Endothelial cell of umbilical vein (primary cell): ENCODE measurements around the gene TENT5C. TPM values are rescaled to one million over a fixed set of nuclear protein-coding genes. Genes with fewer than 3 reads are reported as not detected.

Experiments used
- BruUV-seq: library from RNA; stranded (reverse); fragments of 400-500 nt; replicated peaks from 2 replicates; lab custom pipeline; 2021; lab: Mats Ljungman, UMichigan
- CTCF ChIA-PET: fragments of 300-600, 350-600 bp; sonication (Branson Sonifier 250); formaldehyde crosslinking; loops from one replicate; lab custom pipeline; 2021; ENCODE audit warnings: antibody characterized with exemption, inconsistent platforms; lab: Charles Lee
- POLR2A ChIA-PET: fragments of 300-600, 350-600 bp; sonication (Branson Sonifier 250); formaldehyde crosslinking; loops from one replicate; lab custom pipeline; 2021; ENCODE audit warnings: antibody characterized with exemption, inconsistent platforms; lab: Charles Lee
- DNase-seq: peaks from one replicate; pipeline ENCODE4 v3.0.0-alpha.2; 2011; ENCODE audit warnings: low read depth, low spot score
- FAIRE-seq: peaks from 2 replicates; lab custom pipeline; 2011; peaks lifted over from hg19 to GRCh38; lab: Jason Lieb, UNC
- H2AFZ ChIP-seq: 2 replicates; pipeline ENCODE4 v1.6.0; 2012; ENCODE audit warnings: low read depth, low read length, control low read depth, inconsistent platforms
- H3K27ac ChIP-seq: 2 replicates; pipeline ENCODE4 v1.5.1; 2011; ENCODE audit warnings: low read depth, mild to moderate bottlenecking, control low read depth, low read length, moderate library complexity; ENCODE audit not compliant: insufficient read depth
- H3K27me3 ChIP-seq, 2 experiments: 2 replicates each; pipeline versions ENCODE4 v1.6.0 to v1.6.1; 2011; ENCODE audit warnings: low read length in 2 of 2, mixed read lengths in 1 of 2; ENCODE audit not compliant: control insufficient read depth in 2 of 2, insufficient read depth in 2 of 2
- H3K36me3 ChIP-seq, 2 experiments: 2 replicates in 1 of 2; 3 replicates in 1 of 2; pipeline ENCODE4 v1.5.1; 2011; ENCODE audit warnings: low read length in 2 of 2, mild to moderate bottlenecking in 1 of 2, moderate library complexity in 1 of 2; ENCODE audit not compliant: control insufficient read depth in 2 of 2, insufficient read depth in 2 of 2; ENCODE audit errors: extremely low read depth in 1 of 2
- H3K4me1 ChIP-seq: 3 replicates; pipeline ENCODE4 v1.5.1; 2011; ENCODE audit warnings: mild to moderate bottlenecking, low read length; ENCODE audit not compliant: control insufficient read depth, insufficient read depth; ENCODE audit errors: extremely low read depth
- H3K4me2 ChIP-seq: 2 replicates; pipeline ENCODE4 v1.6.1; 2011; ENCODE audit warnings: low read length, control low read depth, mixed read lengths; ENCODE audit not compliant: insufficient read depth
- H3K4me3 ChIP-seq, 3 experiments: fragments of 200-600 bp in 1 of 3; sonication (generic), shearing (Covaris generic) in 1 of 3; replicated peaks in 1 of 3; 2 replicates each; pipeline ENCODE4 v1.5.1; 2011 to 2016; ENCODE audit warnings: control low read depth in 3 of 3, low read length in 3 of 3, mild to moderate bottlenecking in 2 of 3, inconsistent platforms in 1 of 3, low read depth in 1 of 3, moderate library complexity in 1 of 3; ENCODE audit not compliant: insufficient read depth in 1 of 3
- H3K79me2 ChIP-seq: 2 replicates; pipeline ENCODE4 v1.6.0; 2012; ENCODE audit warnings: low read length, inconsistent platforms; ENCODE audit not compliant: control insufficient read depth, insufficient read depth
- H3K9ac ChIP-seq: replicated peaks from 2 replicates; pipeline ENCODE3; 2011; ENCODE audit warnings: low read length, control low read depth; ENCODE audit not compliant: insufficient read depth; ENCODE audit errors: extremely low read depth
- H3K9me1 ChIP-seq: replicated peaks from 3 replicates; pipeline ENCODE4 v1.6.0; 2011; ENCODE audit warnings: mild to moderate bottlenecking, low read length; ENCODE audit not compliant: control insufficient read depth, insufficient read depth; ENCODE audit errors: extremely low read depth
- H3K9me3 ChIP-seq: replicated peaks from 2 replicates; pipeline ENCODE4 v1.5.1; 2012; ENCODE audit warnings: low read length, inconsistent platforms; ENCODE audit not compliant: control insufficient read depth, insufficient read depth
- H4K20me1 ChIP-seq: replicated peaks from 2 replicates; pipeline ENCODE3; 2011; ENCODE audit warnings: mild to moderate bottlenecking, low read length; ENCODE audit not compliant: control insufficient read depth, insufficient read depth; ENCODE audit errors: extremely low read depth
- CTCF ChIP-seq, 2 donors: IDR thresholded peaks; 1 replicate in 1 of 2; 2 replicates in 1 of 2; pipeline ENCODE4 v1.5.1; 2011; ENCODE audit warnings: low read length in 2 of 2, mild to moderate bottlenecking in 2 of 2, moderate library complexity in 2 of 2, control low read depth in 1 of 2, inconsistent platforms in 1 of 2, low read depth in 1 of 2; ENCODE audit not compliant: insufficient read depth in 1 of 2; ENCODE audit errors: extremely low read depth in 1 of 2
- EZH2 ChIP-seq: IDR thresholded peaks from 2 replicates; pipeline ENCODE4 v1.6.1; 2012; ENCODE audit warnings: borderline replicate concordance, low read depth, mild to moderate bottlenecking, moderate library complexity, low read length, inconsistent platforms; ENCODE audit not compliant: severe bottlenecking
- FOS ChIP-seq: IDR thresholded peaks from 2 replicates; pipeline ENCODE4 v1.6.1; 2011; ENCODE audit warnings: mild to moderate bottlenecking, low read length, moderate library complexity, borderline replicate concordance; ENCODE audit not compliant: insufficient read depth
- GATA2 ChIP-seq: IDR thresholded peaks from 2 replicates; pipeline ENCODE4 v1.7.0; 2011; ENCODE audit warnings: low read depth, mild to moderate bottlenecking, moderate library complexity, mixed read lengths, low read length; ENCODE audit not compliant: insufficient read length, insufficient read depth
- JUN ChIP-seq: IDR thresholded peaks from 2 replicates; pipeline ENCODE4 v1.6.1; 2011; ENCODE audit warnings: borderline replicate concordance, low read depth; ENCODE audit not compliant: insufficient read length, insufficient read depth
- MAX ChIP-seq: IDR thresholded peaks from 2 replicates; pipeline ENCODE4 v1.6.1; 2011; ENCODE audit not compliant: insufficient read depth, insufficient read length
- MYC ChIP-seq: IDR thresholded peaks from one replicate; pipeline ENCODE4 v1.6.1; 2011; ENCODE audit warnings: mild to moderate bottlenecking, low read depth, low read length
- POLR2A ChIP-seq: IDR thresholded peaks from 2 replicates; pipeline ENCODE4 v1.6.1; 2012; ENCODE audit warnings: low read depth, mild to moderate bottlenecking, control low read depth, low read length
- POLR2AphosphoS5 ChIP-seq: IDR thresholded peaks from 2 replicates; pipeline ENCODE4 v1.6.1; 2012; ENCODE audit warnings: low read depth, mild to moderate bottlenecking, control low read depth, low read length, moderate library complexity; ENCODE audit not compliant: insufficient read depth
- dilution Hi-C: fragments of 300-500 bp; cut with MboI; formaldehyde crosslinking; loops from one replicate; pipeline ENCODE4 v1.15.0; 2019; ENCODE audit warnings: low sequenced_read_pairs; ENCODE audit not compliant: extremely low pct_ligation_motif_present
- intact Hi-C: fragments of 100-400 bp; cut with micrococcal nuclease; formaldehyde crosslinking; loops from one replicate; pipeline ENCODE4 v1.10.0; 2022
- polyA plus RNA-seq, 4 experiments: library from polyadenylated mRNA; depleted of rRNA in 3 of 4; stranded (reverse) in 3 of 4; unstranded in 1 of 4; fragments of >200 nt; gene quantifications; 2 replicates each; pipeline versions ENCODE4 v1.2.1 to v1.2.3, GENCODE V29; 2011 to 2012; ENCODE audit warnings: missing spikeins in 1 of 4
- total RNA-seq: library from RNA; stranded (reverse); gene quantifications from 2 replicates; pipeline ENCODE4 v1.2.3, GENCODE V29; 2021

The TENT5C gene
- total and polyA plus RNA-seq, 2 donors (not counting 3 experiments of a cell fraction or from before 2014, with no cell fraction given), result 0.06 to 0.22 TPM

GRCh38 chr1:117665556-117666270 is 59.9 kb downstream of the TENT5C start:
- DNase-seq, result no peak
- H4K20me1 ChIP-seq, result no peaks in the 10 kb centered on the region
- H3K79me2 ChIP-seq, result no peaks in the 10 kb centered on the region
- H3K27ac ChIP-seq, result no peak overlapping the region
- H3K9me1 ChIP-seq, result no peaks in the 10 kb centered on the region
- no peak overlapping the region for H3K4me3 ChIP-seq
- no peak for FAIRE-seq
- H3K27me3 ChIP-seq, result peaks cover 0 to 3% of the 10 kb centered on the region in 2 experiments
- H3K4me1 ChIP-seq, result no peaks in the 10 kb centered on the region
- CTCF ChIA-PET, result interaction anchor here (0.7 to 1.4 kb wide), 3 partner anchors 9 to 131 kb away, joined by 3 to 5 read pairs (median 4); no protein-coding TSS in a partner anchor
- no peaks in the 10 kb centered on the region for H3K36me3 ChIP-seq
- no peak overlapping the region for H2AFZ ChIP-seq
- no peak overlapping the region for H3K4me2 ChIP-seq
- POLR2A ChIA-PET, result no interaction called here
- no TSS peak for BruUV-seq
- no peak overlapping the region for H3K9ac ChIP-seq
- intact Hi-C loops, result no loop called here
- TF ChIP-seq EZH2, result no peak
- no peak for TF ChIP-seq POLR2AphosphoS5
- no peak for TF ChIP-seq JUN
- TF ChIP-seq MYC, result no peak
- no peak for TF ChIP-seq POLR2A
- no peak for TF ChIP-seq CTCF (IDR thresholded peaks at IDR 0.05; ENCODE audit: extremely low read depth in 1 of 2, insufficient read depth in 1 of 2, low read depth in 1 of 2, low read length in 2 of 2)
- no peak for TF ChIP-seq MAX
- TF ChIP-seq FOS, result no peak
- TF ChIP-seq GATA2, result no peak
- dilution Hi-C loops, result no loop called here
- H3K9me3 ChIP-seq, result no peaks in the 10 kb centered on the region
